Esophagus muscularis mucosa (tissue), 4 donors: ENCODE measurements around the gene BRCC3.

Source experiments
- EP300 ChIP-seq: sonication (generic); formaldehyde crosslinking; IDR thresholded peaks from one replicate; pipeline ENCODE4 v1.6.1; 2017; ENCODE audit warnings: antibody characterized with exemption
- POLR2A ChIP-seq: fragments of 450-650 bp; IDR thresholded peaks from one replicate; pipeline ENCODE4 v1.6.1; 2017; ENCODE audit warnings: antibody characterized with exemption, moderate library complexity, mild to moderate bottlenecking, low read depth
- POLR2AphosphoS5 ChIP-seq, 2 donors: sonication (generic); formaldehyde crosslinking; IDR thresholded peaks; one replicate each; pipeline ENCODE4 v1.6.1; 2017; ENCODE audit warnings: antibody characterized with exemption in 2 of 2
- TF ChIP-seq, protein P1 (sequence below), 3 experiments: fragments of 200-600 bp in 2 of 3; fragments of 450-650 bp in 1 of 3; sonication (generic) in 2 of 3; IDR thresholded peaks; one replicate each; pipeline ENCODE4 v1.5.1; 2017 to 2019; ENCODE audit warnings: antibody characterized with exemption in 3 of 3, mild to moderate bottlenecking in 2 of 3, moderate library complexity in 1 of 3

DNA sequence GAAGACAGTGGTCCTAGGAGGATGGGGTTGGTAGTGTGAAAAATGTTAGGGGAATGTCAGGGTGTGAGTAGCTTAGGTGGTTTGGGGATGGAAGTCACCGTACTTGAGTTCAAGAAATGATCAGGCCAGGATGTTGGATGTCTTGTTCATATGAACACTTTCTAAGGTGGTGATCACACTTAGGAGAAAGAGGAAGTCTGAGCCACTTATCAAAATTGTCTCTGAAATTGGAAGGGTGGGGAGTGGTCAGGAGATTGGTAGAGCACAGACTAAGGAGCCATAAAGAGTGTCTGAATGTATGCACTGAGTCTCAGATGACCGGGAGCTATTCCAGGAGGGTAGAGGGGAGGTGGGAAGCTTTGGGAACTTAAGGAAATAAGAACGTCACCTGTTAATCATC lies 17.7 kb upstream of the BRCC3 start:
- TF ChIP-seq, protein P1, sequence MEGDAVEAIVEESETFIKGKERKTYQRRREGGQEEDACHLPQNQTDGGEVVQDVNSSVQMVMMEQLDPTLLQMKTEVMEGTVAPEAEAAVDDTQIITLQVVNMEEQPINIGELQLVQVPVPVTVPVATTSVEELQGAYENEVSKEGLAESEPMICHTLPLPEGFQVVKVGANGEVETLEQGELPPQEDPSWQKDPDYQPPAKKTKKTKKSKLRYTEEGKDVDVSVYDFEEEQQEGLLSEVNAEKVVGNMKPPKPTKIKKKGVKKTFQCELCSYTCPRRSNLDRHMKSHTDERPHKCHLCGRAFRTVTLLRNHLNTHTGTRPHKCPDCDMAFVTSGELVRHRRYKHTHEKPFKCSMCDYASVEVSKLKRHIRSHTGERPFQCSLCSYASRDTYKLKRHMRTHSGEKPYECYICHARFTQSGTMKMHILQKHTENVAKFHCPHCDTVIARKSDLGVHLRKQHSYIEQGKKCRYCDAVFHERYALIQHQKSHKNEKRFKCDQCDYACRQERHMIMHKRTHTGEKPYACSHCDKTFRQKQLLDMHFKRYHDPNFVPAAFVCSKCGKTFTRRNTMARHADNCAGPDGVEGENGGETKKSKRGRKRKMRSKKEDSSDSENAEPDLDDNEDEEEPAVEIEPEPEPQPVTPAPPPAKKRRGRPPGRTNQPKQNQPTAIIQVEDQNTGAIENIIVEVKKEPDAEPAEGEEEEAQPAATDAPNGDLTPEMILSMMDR (IDR thresholded peaks at IDR 0.05), result no peak
- no peak for TF ChIP-seq EP300
- TF ChIP-seq POLR2AphosphoS5 (IDR thresholded peaks at IDR 0.05), result no peak
- no peak for TF ChIP-seq POLR2A
